Head of caudate nucleus (tissue), 42 donors: ENCODE data around the gene CP.
"Not testable (repeated sequence)": the region's sequence is repeated elsewhere in the genome, so short reads cannot be mapped to it uniquely, and the experiment has no call there.

ENCODE experiments used
- DNase-seq, 42 donors: peaks; one replicate each; pipeline versions ENCODE4 v3.0.0 to v3.0.0-alpha.2; 2020 to 2021; ENCODE audit warnings: mixed read lengths in 7 of 42
- intact Hi-C: fragments of 100-400 bp; cut with DNase I; formaldehyde crosslinking; loops from one replicate; pipeline ENCODE4 v1.15.0; 2022

The CP gene

DNA sequence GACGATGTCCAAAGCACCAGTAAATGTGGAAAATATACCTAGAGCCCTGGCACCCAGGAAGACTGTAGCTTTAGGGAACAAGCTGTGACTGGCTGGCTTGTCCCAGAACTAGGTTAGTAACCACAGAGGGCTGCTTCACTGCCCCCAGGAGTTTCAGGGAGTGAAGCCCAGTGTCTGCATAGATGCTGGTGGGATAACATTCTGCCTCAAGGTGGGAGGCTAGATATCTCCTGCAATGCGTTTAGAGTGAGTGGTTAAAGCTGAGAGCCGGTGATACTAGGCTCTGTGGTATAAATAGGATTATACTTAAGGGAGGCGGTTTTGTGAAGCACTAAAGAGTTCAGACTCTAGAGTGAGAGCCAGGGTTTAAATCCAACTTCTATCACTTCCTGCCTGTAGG is 11.7 kb upstream of the CP start:
- no peak for DNase-seq
- intact Hi-C loops: no loop called here

DNA sequence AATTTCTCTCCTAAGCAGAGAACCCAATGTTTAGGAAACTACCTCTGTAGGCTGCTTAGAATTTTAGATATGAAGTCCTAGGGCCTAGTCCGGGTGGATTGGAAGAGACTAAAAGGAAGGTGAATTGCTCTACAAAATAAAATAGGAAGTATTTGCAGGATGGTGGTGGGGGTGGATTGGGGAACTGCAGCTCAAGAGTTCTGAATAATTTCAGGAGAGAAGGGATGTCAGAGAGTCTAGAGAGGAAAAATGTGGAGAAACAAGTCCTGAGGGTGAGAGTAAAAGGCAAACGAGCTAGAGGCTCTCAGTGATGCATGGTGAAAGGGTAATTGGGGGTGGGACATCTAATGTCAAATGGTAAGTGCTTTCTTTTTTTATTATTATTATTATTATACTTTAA is 10.2 kb upstream of the CP start:
- intact Hi-C loops: no loop called here
- no peak for DNase-seq

DNA sequence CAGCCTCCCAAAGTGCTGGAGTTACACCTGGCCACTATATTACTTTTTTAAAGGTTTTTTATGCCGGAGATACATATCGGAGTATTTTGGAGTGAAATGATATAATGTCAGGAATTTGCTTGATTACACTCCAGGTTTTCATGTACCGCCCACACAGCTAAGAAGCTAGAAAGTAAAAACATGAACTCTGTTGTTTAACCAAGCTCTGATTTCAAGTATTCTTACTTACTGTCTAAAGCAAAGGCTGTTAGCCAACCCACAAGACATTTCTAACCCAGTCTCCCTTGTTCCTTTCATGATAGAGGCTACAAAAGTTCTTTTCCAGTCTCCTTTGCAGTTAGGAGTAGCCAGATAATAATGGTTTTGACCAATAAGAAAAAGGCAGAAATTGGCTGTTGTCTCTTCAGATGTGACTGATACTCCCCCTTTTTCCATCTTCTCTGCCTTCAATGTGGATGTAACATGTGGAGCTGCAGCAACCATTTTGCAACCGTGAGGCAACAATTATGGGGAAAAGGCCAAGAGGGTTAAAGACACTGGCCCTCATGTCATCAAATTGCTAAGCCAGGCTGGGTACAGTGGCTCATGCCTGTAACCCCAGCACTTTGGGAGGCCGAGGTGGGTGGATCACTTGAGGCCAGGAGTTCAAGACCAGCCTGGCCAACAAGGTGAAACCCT is 6.1 kb upstream of the CP start:
- intact Hi-C loops: no loop called here
- no peak for DNase-seq

DNA sequence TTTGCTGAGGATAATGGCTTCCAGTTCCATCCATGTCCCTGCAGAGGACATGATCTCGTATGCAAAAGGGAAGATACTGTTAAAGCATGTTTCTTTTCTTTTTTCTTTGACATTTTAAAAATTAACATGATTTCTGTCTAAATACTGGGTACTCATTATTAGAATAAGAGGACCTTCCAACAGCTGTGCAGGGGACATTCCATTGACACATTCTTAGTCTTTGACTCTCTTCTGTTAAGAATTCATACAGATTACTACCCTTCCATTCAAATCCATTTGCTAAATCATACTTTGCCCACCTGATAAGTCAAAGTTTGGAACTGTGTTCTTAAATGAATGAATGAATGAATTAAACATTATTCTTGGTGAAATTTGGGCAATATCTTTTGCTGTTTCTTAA is 5.1 kb upstream of the CP start:
- DNase-seq: no peak

DNA sequence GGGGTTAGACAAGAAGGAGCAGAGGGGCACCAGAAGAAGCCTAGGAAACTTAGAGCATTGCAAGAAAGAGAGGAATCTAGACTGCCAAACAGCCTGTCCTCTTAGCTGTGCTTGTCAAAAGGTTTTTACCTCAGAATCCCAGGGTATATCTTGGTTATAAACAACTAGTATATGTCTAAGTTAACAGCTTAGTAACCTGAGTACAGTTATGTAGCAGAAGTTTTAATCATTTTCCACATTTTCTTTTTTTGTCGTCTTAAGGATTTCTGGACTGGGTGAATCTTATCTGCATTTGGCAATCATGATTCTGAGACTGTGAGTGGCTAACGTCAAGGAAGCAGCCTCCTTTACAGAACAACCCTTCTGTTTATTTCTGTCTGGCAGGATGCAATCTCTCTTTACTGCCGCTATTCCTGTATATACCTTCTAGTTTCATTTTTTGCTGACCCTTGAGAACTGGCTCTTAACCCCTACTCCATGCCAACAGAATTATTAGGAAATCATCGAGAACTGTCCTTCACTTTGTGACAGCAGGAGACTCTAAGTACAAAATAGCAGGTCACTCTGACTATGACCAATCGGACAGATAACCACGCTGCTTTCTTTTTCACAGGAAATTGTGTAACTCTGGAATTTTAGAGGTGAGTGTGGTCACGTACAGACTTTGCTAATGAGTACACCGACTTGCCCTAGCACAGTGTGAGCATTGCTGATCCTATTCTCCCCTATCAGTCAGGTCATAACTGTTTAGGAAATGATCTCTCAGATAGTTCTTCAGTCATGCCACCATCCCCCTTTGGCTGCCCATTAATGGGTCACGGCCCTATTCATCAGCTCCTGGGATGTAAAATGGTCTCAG is 3.3 kb upstream of the CP start:
- intact Hi-C loops: no loop called here
- no peak for DNase-seq

More for the DNA sequence above, 5.1 kb upstream of the CP start:
- intact Hi-C loops: no loop called here

DNA sequence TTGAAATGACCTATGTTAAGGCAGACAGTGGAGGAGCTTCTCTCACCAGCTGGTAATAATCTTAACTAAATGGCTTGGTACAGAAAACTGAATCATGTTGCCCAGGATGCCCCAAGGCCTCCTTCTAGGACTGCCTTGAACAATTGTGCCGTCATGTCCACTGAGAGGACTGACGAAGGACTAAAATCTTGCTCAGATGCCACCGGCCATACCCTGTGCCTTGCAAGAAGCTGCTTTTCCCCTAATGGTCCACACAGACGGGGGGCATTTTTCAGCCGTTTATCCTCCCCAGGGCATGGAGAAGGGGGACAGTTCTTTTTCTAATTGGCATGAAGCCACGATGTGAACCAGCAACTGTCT is 1.8 kb upstream of the CP start:
- DNase-seq: no peak
- intact Hi-C loops: no loop called here

DNA sequence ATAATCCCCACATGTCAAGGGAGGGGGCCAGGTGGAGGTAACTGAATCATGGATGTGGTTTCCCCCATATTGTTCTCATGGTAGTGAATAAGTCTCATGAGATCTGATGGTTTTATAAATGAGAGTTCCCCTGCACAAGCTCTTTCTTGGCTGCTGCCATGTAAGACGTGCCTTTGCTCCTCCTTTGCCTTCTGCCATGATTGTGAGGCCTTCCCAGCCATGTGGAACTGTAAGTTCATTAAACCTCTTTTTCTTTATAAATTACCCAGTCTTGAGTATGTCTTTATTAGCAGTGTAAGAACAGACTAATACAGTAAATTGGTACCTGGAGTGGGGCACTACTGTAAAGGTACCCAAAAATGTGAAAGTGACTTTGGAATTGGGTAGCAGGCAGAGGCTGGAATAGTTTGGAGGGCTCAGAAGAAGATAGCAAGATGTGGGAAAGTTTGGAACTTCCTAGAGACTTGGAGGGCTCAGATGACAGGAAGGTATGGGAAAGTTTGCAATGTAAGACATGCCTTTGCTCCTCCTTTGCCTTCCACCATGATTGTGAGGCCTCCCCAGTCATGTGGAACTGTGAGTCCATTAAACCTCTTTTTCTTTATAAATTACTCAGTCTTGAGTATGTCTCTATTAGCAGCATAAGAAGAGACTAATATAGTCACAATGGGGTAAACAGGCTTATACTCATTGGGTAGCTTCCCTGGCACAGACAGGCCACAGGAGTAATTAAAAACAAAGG is 2.1 kb downstream of the CP start:
- intact Hi-C loops, DNase-seq: not testable (repeated sequence)

DNA sequence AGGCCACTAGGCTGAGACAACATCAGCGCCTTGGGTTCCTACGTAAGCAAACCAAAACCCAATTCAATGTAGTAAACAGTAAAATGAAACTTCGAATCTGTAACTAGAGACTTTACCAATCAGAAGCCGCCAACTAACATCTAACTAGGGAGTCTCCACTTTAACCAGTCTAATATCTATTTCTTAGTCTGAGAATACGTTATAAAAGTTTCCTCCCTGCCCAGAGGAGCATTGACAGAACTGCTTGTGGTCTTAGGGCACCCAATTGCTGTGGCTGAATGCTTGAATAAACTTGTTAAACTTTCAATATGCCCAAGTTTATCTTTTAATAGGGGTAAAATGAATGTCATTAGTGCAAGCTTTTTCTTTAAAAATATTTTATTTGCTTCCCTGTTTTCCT is 4.3 kb downstream of the CP start:
- intact Hi-C loops: no loop called here
- DNase-seq: no peak

DNA sequence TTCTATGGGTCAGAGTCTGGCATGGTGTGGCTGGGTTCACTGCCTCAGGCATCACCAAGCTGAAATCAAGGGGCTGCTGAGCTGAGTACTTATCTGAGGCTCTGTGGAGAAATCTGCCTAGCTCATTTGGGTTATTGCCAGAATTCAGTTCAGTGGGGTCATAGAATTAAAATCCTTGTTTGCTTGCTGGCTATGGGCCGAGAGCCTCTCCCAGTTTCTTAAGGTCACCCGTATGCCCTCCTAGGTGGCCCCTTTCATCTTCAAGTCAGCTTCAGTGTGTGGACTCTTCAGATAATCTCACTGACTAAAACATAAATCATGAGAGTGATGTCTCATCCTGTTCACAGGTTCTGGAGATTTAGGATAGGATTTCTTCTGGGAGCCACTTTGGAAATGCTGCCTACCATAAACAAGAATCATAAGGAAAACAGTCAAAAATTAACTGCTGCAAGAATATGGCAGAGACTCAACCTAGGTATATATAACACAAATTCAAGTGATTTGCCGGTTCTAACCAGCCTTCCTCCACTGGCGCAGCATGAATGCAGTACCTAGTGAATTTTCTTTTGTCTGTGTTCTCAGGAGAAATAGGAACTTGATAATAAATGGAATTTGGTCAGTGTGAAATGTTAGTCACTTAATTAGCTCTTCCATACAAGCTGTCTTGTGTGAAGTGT is 5.3 kb downstream of the CP start:
- no peak for DNase-seq
- intact Hi-C loops: no loop called here

DNA sequence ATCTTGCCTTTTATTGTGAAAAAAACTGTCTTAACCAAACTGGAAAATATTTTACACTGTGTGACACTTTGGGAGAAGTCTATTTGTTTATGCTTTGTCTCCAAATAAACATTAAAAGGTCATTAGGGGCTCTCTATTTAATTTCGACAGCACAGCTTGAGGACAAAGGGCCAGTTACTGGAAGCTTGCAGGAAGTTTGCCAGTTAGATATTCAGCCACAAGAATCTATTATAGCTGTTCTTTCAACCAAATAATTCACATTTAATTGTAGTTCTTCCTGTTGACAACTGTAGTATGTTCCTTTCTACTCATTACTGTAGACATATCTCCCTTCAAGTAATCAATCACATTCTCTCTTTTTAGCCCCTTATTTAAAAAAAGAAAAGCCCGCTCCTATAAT is 6.1 kb downstream of the CP start:
- intact Hi-C loops: no loop called here
- DNase-seq: no peak

DNA sequence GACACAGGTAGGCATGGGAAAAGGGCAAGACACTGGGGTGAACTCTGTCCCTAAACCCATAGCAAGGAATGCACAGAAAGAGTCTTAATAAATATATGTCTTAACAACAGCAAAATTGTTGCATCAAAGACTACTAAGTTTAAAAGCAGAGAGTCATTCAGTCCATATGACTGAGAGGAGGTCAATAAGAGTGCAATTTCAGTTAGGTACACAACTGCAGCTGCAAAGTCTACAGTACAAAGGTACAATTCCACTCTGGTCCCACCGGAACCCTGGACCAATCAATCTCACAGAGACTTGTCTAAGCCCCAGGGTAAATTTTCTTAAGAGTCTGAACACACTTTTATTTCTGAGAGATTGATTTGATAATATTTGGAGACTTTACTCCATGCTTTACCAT is 6.9 kb downstream of the CP start:
- DNase-seq: no peak
- intact Hi-C loops: no loop called here

DNA sequence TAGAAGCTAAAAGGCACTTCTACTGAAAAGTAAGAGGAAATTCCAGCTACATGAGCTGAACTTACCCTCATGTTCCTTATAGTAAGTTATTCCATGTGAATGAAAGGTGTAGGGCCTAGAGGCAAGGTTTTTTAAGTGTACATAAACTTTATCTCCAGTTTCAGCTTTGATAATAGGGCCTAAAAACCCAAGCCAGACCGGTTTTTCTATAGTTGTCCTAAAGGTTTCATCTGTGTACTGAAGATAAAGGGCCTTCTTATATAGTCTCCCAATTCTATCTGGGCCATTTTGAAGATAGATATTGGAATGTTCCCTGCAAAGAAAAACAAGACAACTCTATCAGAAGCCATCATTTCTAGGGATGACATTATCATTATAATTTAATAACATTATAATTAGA is 9.2 kb downstream of the CP start:
- intact Hi-C loops: no loop called here

DNA sequence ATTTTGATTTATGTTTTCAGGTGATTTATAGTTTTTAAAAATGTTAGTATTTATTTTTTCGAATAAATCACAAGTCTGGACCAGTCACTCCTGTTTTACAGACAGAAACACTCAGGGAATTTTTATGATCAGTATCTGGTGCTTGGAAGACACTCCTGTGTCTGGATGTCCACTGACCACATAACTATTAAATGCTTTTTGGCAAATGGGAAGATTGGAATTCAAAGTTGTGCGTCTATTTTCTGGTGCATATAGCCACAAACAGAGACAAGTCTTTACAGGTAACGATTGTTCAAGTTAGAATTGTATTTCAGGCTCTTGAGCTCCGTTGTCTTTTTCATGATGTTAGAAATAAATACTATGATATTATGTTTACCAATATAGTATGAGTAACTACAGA is 12.2 kb downstream of the CP start:
- intact Hi-C loops: no loop called here
- DNase-seq: no peak

More for the DNA sequence above, 9.2 kb downstream of the CP start:
- DNase-seq: no peak

DNA sequence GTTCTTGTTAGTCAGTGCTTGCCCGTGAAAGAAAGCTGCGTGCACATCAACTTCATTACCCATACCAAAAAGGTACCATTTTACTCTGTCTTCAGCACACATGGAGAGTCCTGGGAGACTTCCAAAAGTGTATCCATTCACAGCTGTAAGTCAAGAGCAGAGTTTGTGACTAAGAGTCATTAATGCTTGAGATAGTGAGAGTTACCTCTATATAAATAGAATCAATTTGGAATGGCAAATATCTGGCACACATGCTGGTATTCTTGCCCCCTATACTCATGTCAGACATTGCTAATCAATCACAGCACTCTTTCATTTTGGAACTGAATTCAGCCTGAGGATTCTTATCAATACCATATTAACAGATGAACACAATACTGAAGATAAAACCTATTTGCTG is 14.2 kb downstream of the CP start:
- intact Hi-C loops: no loop called here
- no peak for DNase-seq

DNA sequence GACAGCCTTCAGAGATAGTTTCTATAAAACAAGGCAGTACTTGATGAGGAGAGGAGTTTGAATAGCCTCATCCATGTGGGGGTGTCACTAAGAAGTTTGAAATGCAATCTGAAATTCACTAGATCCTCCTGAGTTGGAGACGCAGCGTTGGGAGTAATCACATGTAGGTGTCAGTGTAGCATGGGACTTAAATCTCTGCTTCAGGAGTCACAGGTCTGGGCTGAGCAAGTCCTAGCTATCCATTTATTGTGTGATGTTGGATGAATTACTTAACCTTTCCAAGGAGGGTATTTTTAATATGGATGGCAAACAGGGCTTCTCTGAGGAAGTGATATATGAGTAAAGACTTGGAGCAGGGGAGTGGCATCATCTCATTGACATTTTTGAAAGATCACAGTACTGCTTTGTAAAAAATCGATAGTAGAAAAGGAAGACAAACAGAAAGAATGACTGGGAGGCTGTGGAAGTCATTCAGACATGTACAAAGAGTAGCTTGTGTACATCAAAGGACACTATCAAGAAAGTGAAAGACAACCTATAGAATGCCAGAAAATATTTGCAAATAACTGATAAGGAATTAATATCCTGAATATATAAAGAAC is 17.1 kb downstream of the CP start:
- DNase-seq: no peak
- intact Hi-C loops: no loop called here

DNA sequence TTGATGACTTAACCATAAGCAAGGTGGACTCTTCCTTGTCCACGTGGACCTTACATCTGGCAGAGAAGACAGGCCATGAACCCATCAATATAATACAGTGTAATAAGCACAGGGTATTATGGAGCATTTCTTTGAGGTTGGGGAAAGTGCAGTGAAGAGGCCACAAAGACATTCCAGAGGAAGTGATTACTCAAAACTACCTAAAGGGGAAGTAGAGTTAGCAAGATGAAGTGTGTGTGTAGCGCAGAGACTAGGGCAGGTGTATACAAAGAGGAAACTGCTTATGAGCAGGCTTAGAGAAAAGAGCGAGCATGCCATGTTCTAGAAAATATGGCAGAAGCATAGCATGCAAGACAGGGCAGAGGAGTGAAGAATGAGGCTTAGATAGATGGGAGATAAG is 17.9 kb downstream of the CP start:
- no peak for DNase-seq
- intact Hi-C loops: no loop called here

DNA sequence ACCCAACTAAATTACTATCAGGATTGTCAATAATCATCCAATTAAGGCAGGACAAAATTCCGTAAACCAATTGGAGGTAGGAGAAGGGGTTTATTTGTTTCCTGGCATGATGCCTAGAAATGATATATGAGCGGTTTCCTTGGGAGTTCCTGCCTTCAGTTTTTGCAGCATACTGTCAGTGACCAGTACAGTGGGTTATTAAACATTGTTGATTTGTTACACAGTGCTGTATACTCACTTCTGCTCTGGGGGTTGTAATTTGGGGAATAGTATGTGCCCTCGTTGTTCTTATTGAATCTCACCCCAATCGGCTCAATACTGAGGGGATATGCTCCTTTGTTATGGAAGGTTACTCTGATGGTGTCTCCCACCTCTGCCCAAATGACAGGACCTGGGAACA is 22.2 kb downstream of the CP start:
- no peak for DNase-seq
- intact Hi-C loops: no loop called here

DNA sequence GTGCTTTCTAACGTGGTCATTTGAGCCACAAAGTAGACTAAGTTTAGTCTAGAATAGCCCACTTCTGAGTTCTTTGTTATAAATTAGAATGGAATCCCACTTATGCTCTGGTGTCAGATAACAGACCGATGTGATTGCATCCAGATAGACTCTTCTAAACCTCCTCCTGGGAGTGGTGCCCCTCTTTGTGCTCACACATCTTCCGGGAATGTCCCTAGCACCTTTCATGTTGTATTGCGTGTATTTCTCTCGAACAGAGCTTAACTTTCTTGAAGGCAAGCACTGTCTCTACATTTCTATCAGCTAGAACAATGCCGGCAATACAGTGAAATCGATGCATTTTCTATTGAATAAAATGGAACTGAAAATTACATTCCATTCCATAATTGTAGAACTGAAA is 23.0 kb downstream of the CP start:
- no peak for DNase-seq
- intact Hi-C loops: no loop called here

DNA sequence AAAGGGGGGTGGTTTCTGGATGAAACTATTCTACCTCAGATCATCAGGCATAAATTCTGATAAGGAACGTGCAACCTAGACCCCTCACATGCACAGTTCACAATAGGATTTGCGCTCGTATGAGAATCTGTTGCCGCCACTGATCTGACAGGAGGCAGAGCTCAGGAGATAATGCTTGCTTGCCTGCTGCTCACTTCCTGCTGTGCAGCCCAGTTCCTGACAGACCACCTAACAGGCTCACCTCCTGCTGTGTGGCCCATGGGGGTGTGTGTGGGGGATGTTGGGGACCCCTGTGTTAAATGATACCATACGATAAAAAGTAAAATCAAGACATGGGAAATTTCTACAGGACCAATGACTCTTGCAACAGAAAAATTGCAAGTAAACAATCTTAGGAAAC is 24.0 kb downstream of the CP start:
- no peak for DNase-seq
- intact Hi-C loops: no loop called here
